Smooth muscle cell (in vitro differentiated cells): Measurements from ENCODE around the gene PCMTD2. TPM values are rescaled to one million over a fixed set of nuclear protein-coding genes. Genes with fewer than 3 reads are reported as not detected.

Source experiments
- DNase-seq: peaks from one replicate; lab custom pipeline; 2025; ENCODE audit not compliant: unreplicated experiment; lab: John Stamatoyannopoulos, UW
- H2AFZ ChIP-seq: fragments of 200-600 bp; sonication (generic); 2 replicates; pipeline ENCODE4 v1.6.0; 2016; ENCODE audit warnings: antibody characterized with exemption, low read depth, mild to moderate bottlenecking
- H3F3A ChIP-seq: fragments of 200-600 bp; sonication (generic); 2 replicates; pipeline ENCODE4 v1.6.0; 2017; ENCODE audit warnings: antibody characterized with exemption, low read depth
- H3K27ac ChIP-seq: fragments of 200-600 bp; sonication (generic); 2 replicates; pipeline ENCODE4 v1.5.1; 2016; ENCODE audit warnings: low read depth, mild to moderate bottlenecking
- H3K27me3 ChIP-seq: fragments of 200-600 bp; sonication (generic); 2 replicates; pipeline ENCODE4 v1.6.1; 2016; ENCODE audit warnings: low read depth, mild to moderate bottlenecking
- H3K36me3 ChIP-seq: fragments of 200-600 bp; sonication (generic); 2 replicates; pipeline ENCODE4 v1.5.1; 2016; ENCODE audit warnings: low read depth
- H3K4me1 ChIP-seq: fragments of 200-600 bp; sonication (generic); 2 replicates; pipeline ENCODE4 v1.5.1; 2016; ENCODE audit warnings: low read depth
- H3K4me2 ChIP-seq: fragments of 200-600 bp; sonication (generic); 2 replicates; pipeline ENCODE4 v1.6.0; 2016; ENCODE audit warnings: mild to moderate bottlenecking
- H3K4me3 ChIP-seq: fragments of 200-600 bp; sonication (generic); 2 replicates; pipeline ENCODE4 v1.5.1; 2016; ENCODE audit warnings: mild to moderate bottlenecking
- H3K79me2 ChIP-seq: fragments of 200-600 bp; sonication (generic); 2 replicates; pipeline ENCODE4 v1.6.0; 2016; ENCODE audit warnings: low read depth, mild to moderate bottlenecking
- H3K9ac ChIP-seq: fragments of 200-600 bp; sonication (generic); 2 replicates; pipeline ENCODE4 v1.6.0; 2016; ENCODE audit warnings: low read depth
- H3K9me3 ChIP-seq: fragments of 200-600 bp; sonication (generic); replicated peaks from 2 replicates; pipeline ENCODE4 v1.5.1; 2016; ENCODE audit warnings: low read depth
- H4K20me1 ChIP-seq: fragments of 200-600 bp; sonication (generic); 2 replicates; pipeline ENCODE4 v1.6.0; 2016; ENCODE audit warnings: low read depth
- CTCF ChIP-seq: fragments of 200-600 bp; sonication (generic); IDR thresholded peaks from 2 replicates; pipeline ENCODE4 v1.5.1; 2017; ENCODE audit warnings: borderline replicate concordance, mild to moderate bottlenecking, antibody characterized with exemption; ENCODE audit not compliant: insufficient read depth, poor library complexity, severe bottlenecking
- WGBS: methylation state at CpG from one replicate; pipeline ENCODE4 v1.1.7; 2016; ENCODE audit warnings: low lambda C conversion rate; 5-methylcytosine and 5-hydroxymethylcytosine counted together
- polyA plus RNA-seq: library from polyadenylated mRNA; unstranded; fragments of >200 nt; fragmentation: Nextera tagmentation; extraction: Ambion mirVana; gene quantifications from 2 replicates; pipeline ENCODE4 v1.2.1, GENCODE V29; 2016
- total RNA-seq: library from RNA; depleted of rRNA; stranded (reverse); fragments of >200 nt; gene quantifications from 2 replicates; pipeline ENCODE4 v1.2.3, GENCODE V29; 2014

The PCMTD2 gene
- total and polyA plus RNA-seq, 2 experiments from 2014 or later: 15.4 to 74.9 TPM

GRCh38 chr20:64244870-64245603 lies 10.5 kb upstream of the PCMTD2 start:
- no peaks in the 10 kb centered on the region for H3K79me2 ChIP-seq
- TF ChIP-seq CTCF: no peak
- no peak overlapping the region for H3K27ac ChIP-seq
- WGBS: 76% methylated on average over 8 of the region's 8 CpGs
- no peaks in the 10 kb centered on the region for H4K20me1 ChIP-seq
- H3K4me2 ChIP-seq: no peak overlapping the region
- H3K27me3 ChIP-seq: peaks cover 3% of the 10 kb centered on the region
- no peak overlapping the region for H3K4me3 ChIP-seq
- H3K9ac ChIP-seq: no peak overlapping the region
- no peaks in the 10 kb centered on the region for H3K9me3 ChIP-seq
- no peaks in the 10 kb centered on the region for H3F3A ChIP-seq
- no peak overlapping the region for H2AFZ ChIP-seq
- no peak for DNase-seq
- H3K4me1 ChIP-seq: no peaks in the 10 kb centered on the region
- no peaks in the 10 kb centered on the region for H3K36me3 ChIP-seq

- 91% methylated on average over 9 of the region's 9 CpGs for WGBS
- Histone ChIP-seq H2AFZ (no peak overlapping the region), H3K27me3 (peaks cover 12% of the 10 kb centered on the region), H3K79me2 (no peaks in the 10 kb centered on the region), H3F3A (no peaks in the 10 kb centered on the region), H3K4me2 (no peak overlapping the region), H3K4me3 (no peak overlapping the region), H3K9ac (no peak overlapping the region), H3K9me3 (no peaks in the 10 kb centered on the region), H3K36me3 (no peaks in the 10 kb centered on the region), H3K4me1 (no peaks in the 10 kb centered on the region), H3K27ac (no peak overlapping the region), H4K20me1 (no peaks in the 10 kb centered on the region)
- no peak for TF ChIP-seq CTCF
- DNase-seq: no peak
Measured at GRCh38 chr20:64245746-64246595, 9.6 kb upstream of the PCMTD2 start.

GRCh38 chr20:64246616-64247306 lies 8.8 kb upstream of the PCMTD2 start:
- Histone ChIP-seq H3K4me3 (no peak overlapping the region), H2AFZ (no peak overlapping the region), H3K4me1 (no peaks in the 10 kb centered on the region), H3F3A (no peaks in the 10 kb centered on the region), H3K27me3 (peaks cover 12% of the 10 kb centered on the region), H3K79me2 (no peaks in the 10 kb centered on the region), H3K9me3 (no peaks in the 10 kb centered on the region), H3K36me3 (no peaks in the 10 kb centered on the region), H4K20me1 (no peaks in the 10 kb centered on the region), H3K9ac (no peak overlapping the region), H3K27ac (no peak overlapping the region), H3K4me2 (no peak overlapping the region)
- 96% methylated on average over 10 of the region's 10 CpGs for WGBS
- TF ChIP-seq CTCF: no peak
- no peak for DNase-seq
